GM23338 (cell line): Measurements from ENCODE around the gene SPAAR.
"Not testable (repeated sequence)": the region's sequence is repeated elsewhere in the genome, so short reads cannot be mapped to it uniquely, and the experiment has no call there.

Source experiments
- CTCF ChIP-seq, 2 experiments: fragments of 200-600 bp in 1 of 2; sonication (generic) in 1 of 2; conservative IDR thresholded peaks; 2 replicates each; pipeline versions ENCODE4 v1.5.1 to v1.6.1; 2016 to 2017; ENCODE audit warnings: antibody characterized with exemption in 2 of 2, low read depth in 2 of 2, mild to moderate bottlenecking in 2 of 2, moderate library complexity in 1 of 2
- EZH2 ChIP-seq: fragments of 200-600 bp; sonication (generic); IDR thresholded peaks from one replicate; pipeline ENCODE4 v1.8.0; 2017; ENCODE audit warnings: antibody characterized with exemption, mild to moderate bottlenecking, low read depth; ENCODE audit not compliant: unreplicated experiment
- POLR2AphosphoS5 ChIP-seq: IDR thresholded peaks from 2 replicates; pipeline ENCODE4 v1.6.1; 2016; ENCODE audit warnings: antibody characterized with exemption, low read depth
- ZNF462 ChIP-seq: fragments of 250-450 bp; sonication (Bioruptor Pico); IDR thresholded peaks from 2 replicates; pipeline ENCODE4 v1.5.0; 2020; ENCODE audit warnings: mild to moderate bottlenecking, moderate library complexity

- TF ChIP-seq CTCF (conservative IDR thresholded peaks at IDR 0.05; ENCODE audit: low read depth in 2 of 2); EZH2; POLR2AphosphoS5; ZNF462 (CRISPR knock-in tag): not testable (repeated sequence)
Measured at GRCh38 chr9:35934069-35934468, 24.8 kb downstream of the SPAAR start.
